ENCODE data around the gene DUS4L.

GRCh38 chr7:107615910-107616680 is 52.3 kb downstream of the DUS4L start:
- no peak for TF ChIP-seq CTCF (IDR thresholded peaks at IDR 0.05; ENCODE audit: borderline replicate concordance, extremely low read depth, low read length, poor library complexity, severe bottlenecking)
- TF ChIP-seq EZH2 (IDR thresholded peaks at IDR 0.05; ENCODE audit: borderline replicate concordance, low read depth, low read length, severe bottlenecking), result no peak
